AG08395 (cell line): ENCODE measurements around the gene TCF4.

Experiments
- DNase-seq: peaks from one replicate; pipeline ENCODE4 v3.0.0; 2012; ENCODE audit warnings: mixed read lengths, low spot score

The TCF4 gene

GRCh38 chr18:55440988-55441387 lies 147.0 kb downstream of the TCF4 start:
- no peak for DNase-seq

- no peak for DNase-seq
These were observed 148.9 kb downstream of the TCF4 start for GRCh38 chr18:55439056-55439455.

GRCh38 chr18:55435592-55435991 lies 152.4 kb downstream of the TCF4 start:
- no peak for DNase-seq

GRCh38 chr18:55433648-55434047 lies 154.3 kb downstream of the TCF4 start:
- no peak for DNase-seq

DNA sequence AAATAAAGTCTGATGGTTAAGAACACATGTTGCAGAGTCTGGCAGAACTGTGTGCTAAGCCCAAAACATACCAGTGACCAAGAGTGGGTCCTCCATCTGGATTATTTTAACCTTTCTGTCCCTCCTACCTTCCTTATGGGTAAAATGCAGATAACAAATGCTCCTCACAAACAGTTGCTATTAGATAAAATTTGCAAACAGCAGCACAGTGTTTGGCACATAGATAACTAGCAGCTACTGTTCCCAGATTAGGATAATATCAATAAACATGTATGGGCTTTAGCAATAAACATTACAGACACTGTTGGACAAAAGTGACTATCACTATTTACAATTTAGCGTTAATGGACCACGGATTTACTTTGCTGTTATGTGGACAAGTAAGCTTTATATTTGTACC lies 154.9 kb downstream of the TCF4 start:
- no peak for DNase-seq

GRCh38 chr18:55432307-55433040 lies 155.5 kb downstream of the TCF4 start:
- DNase-seq, result no peak

DNA sequence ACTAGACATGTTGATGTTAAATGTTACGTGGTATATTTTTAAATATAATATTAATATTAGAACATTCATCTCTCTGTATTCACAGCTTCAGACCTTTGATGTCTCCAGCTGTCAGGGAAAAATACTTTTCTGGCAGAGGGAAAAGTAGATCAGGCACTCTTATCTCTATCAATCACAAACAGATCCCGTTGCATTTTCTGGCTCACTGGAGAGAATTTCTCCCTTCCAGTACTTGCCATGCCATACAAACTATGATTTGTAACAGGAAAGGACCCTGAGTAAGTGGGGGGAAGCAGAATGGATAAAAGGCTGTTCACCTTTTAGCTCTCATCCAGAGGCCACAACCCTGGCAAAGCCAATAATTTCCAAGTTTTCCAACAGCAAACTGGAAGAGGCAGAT lies 158.0 kb downstream of the TCF4 start:
- no peak for DNase-seq

DNA sequence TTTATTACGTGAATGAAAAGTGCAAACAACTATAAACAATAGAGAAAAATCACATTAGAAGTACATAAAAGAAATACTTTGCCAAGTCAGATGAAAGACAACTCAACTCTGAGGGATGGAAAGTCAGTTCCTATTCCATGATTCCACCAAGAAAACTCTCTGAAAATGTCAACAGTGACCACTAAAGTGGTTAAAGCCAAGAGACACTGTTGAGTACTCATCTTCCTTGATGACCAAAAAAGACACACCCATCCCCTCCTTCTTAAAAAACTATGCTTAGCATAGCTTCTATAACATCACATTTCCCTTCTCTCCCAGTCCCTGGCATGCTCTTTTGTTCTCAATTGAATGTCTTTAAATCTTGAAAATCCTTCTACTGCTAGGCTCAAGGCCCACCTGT lies 160.0 kb downstream of the TCF4 start:
- DNase-seq, result peak; percentile 50

- no peak for DNase-seq
These were observed 162.3 kb downstream of the TCF4 start for GRCh38 chr18:55425698-55426097.

DNA sequence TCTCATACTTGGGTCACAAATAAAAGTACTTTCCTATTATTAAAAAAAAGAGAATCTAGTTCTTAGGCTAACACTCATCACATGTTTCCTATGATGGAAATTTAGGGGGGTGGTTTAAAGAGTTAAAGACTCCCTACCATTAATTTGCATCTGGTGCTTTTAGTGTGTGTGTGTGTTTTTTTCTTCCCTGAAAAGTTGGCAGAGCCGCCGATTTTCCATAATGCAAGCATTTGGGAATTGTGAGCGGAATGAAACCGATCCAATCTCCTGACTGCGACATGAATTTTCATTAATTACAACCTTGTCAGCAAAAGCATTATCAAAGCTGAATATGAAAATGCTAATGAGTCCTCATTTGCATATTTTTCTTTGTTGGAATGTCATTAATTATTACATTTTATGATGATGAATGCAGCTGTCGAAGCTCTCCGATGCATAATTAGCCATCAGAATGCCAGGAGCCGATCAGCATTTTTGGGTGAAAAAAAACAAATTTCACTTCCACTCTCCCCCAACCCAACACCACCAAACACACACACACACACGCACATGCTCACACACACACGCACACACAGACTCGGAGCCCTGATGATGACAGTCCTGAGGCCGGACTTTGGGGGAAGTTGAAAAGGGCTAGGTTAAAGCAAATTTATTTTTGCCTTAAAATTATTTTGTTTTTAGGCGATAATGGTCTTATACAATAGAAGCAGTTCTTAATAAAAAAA lies 165.4 kb downstream of the TCF4 start:
- peak; percentile 44 for DNase-seq

GRCh38 chr18:55421615-55422419 lies 166.2 kb downstream of the TCF4 start:
- DNase-seq, result no peak

GRCh38 chr18:55421308-55421614 lies 166.7 kb downstream of the TCF4 start:
- no peak for DNase-seq

- DNase-seq, result no peak
These were observed 167.2 kb downstream of the TCF4 start for GRCh38 chr18:55420665-55421307.

DNA sequence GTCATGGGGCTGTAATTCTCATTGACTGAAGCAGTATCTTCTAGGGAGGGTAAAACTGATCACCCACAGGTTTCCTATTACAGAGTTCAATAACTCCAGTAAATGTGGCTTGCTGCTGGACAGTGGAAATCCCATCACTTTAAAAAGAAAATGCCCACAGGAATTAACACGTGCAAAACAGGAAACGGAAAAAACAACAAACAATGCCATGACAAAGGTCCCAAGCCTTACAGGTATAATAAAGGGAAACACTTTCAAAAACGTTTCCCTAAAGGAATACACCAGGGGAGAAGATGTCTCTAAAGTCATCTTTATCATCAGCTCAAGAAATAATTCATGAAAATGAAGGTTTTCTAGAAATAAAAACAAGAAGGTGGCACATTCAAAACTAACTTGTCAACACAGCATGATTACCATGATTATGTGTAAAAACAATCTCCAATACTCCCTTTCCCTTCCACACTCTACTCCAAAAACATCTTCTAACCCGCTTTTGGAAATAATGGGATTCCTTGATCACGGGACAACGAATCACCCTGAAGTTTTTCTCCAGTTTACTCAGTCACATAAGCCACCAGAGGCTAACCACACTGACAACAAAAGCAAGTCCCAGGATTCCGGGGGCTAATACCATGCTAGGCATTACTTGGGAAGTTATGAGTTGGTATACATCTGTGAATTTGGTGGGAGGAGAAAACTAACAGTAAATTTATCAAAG lies 167.9 kb downstream of the TCF4 start:
- no peak for DNase-seq

DNA sequence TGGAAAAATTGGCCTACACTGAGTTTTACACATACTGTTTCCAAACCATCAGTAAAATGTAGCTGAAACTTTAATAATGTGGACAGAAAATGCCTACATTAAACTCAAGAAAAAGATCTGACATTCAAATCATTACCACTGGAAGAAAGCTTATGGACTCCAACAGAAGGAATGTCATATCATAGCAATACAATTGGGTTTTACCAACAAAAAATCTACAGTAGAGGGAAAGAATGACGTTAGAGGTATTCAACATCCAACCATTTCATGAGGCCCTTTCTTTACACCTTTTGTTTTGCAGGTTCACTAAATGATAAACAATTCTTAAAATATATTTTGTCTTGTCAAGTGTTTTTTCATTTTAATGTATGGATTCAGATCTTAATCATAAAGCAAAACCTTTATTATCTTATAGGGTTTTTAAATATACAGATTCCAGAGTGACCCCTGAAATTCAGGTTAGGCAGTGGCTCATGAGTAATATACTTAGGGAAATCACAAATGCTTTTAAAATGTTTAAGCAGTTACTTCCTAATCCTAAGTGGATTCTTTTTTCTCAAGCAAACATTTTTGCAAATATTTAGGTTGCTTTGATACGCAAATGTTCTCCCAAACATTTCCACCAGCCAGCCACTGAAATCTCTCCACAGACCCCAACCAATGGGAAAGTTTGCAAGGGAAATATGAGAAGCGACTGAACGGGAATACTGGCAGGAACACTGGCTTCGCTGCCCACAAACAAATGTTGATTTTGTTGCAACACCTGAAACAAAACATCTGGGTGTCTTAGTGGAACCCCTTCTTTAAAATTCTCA lies 168.7 kb downstream of the TCF4 start:
- no peak for DNase-seq

DNA sequence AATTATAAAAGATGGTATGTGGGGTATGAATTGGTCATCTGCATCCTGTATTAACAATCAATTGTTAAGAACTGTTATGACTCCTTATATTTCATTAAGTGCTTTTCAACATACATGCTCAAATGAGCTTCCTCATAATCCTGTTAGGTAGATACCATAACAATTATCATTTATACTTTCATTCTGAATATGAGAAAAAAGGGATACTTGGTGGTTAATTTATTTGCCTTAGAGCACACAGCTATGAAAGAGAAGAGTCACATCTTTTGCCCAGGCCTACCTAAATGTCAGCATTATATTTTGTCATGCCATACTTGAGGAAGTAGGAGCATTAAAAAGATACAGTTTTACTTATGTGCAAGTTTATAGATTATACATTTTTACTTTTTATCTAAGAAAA lies 169.6 kb downstream of the TCF4 start:
- DNase-seq, result no peak

DNA sequence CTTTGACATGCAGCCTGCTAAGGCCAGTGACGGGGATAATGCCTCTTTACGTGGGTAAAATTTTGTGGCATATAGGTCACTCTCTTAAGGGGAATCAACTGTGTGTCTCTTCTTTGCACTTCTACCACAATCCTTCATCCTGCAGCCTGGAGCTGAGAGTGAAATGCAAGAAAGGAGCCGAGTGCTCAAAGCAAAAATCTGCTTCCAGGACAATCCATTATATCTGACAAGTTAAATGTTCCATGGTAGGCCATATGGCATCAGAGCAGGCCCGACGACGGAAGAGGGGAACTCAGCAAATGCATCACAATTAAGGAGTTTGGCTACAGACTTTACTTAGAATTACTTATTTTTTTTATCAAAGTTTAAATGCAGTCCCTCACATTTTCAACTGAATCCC lies 171.2 kb downstream of the TCF4 start:
- DNase-seq, result no peak

GRCh38 chr18:55415258-55415871 lies 172.6 kb downstream of the TCF4 start:
- peak; percentile 73 for DNase-seq

DNA sequence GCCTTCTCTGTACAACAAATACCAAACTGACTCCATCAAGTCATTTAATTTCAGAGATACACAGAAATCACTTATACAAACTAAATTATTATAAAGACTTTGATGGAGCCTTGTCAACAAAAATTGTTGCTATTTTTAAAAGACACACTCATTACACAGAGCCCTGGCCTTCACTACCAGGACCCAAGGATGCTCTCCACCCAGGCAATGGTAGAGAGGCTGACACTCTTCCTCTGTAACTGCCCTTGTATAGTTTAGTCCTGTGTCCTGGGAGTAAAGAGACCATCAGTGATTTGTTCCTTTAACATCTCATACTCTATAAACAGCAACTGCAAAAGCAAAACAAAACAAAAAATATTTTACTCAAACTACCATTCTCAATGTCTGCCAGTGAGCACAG lies 173.5 kb downstream of the TCF4 start:
- no peak for DNase-seq

GRCh38 chr18:55413474-55413873 lies 174.5 kb downstream of the TCF4 start:
- DNase-seq, result no peak
